Erythroblast (primary cell): Measurements from ENCODE around the gene ADM2.

Experiments
- GATA1 ChIP-seq: IDR thresholded peaks from 2 replicates; pipeline ENCODE4 v1.6.1; 2011; ENCODE audit warnings: low read depth, mild to moderate bottlenecking, control low read depth, low read length, moderate library complexity
- POLR2A ChIP-seq: IDR thresholded peaks from 2 replicates; pipeline ENCODE4 v1.6.1; 2011; ENCODE audit warnings: mild to moderate bottlenecking, low read length

GRCh38 chr22:50500452-50500851 lies 19.1 kb downstream of the ADM2 start:
- no peak for TF ChIP-seq POLR2A
- TF ChIP-seq GATA1 = no peak
